Caki2 (cell line): ENCODE results near the gene PRLHR. TPM values are rescaled to one million over a fixed set of nuclear protein-coding genes. Genes with fewer than 3 reads are reported as not detected.

Source experiments
- DNase-seq: peaks from one replicate; pipeline ENCODE4 v3.0.0-alpha.2; 2015; ENCODE audit warnings: low read depth
- in situ Hi-C: cut with HindIII; loops from 2 replicates; pipeline ENCODE4 v1.10.0; 2016; ENCODE audit warnings: low sequenced_read_pairs, low pct_unique_long_range_greater_than_20kb, mixed read lengths
- total RNA-seq: library from RNA; depleted of rRNA; stranded (reverse); fragments of >200 nt; shearing (Covaris generic); gene quantifications from 2 replicates; pipeline ENCODE4 v1.2.3, GENCODE V29; 2014; ENCODE audit warnings: low replicate concordance

The PRLHR gene
- total RNA-seq, 1 experiment from 2014 or later = not detected

DNA sequence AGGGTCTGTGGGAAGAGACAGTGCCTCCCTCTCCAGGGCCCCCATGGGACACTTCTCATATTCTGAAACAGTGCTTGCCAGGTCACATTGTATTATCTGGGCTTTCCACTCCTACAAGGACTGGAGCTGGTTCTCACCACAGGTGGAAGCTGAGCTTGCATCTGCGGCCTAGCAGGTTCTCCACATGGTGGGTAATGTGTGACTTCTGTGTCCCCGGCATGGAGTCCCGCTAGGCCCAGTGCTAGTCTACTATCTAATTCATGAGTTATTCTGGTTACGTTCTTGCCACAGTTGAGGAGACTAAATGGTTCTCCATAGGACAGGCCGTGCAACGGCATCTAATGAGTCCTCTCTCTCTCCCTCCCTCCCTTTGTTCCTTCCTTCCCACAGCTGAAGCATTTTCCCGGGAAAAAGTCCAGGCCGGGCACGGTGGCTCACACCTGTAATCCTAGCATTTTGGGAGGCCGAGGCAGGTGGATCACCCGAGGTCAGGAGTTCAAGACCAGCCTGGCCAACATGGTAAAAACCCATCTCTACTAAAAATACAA lies 27.7 kb downstream of the PRLHR start:
- no peak for DNase-seq
- in situ Hi-C loops = no loop called here

DNA sequence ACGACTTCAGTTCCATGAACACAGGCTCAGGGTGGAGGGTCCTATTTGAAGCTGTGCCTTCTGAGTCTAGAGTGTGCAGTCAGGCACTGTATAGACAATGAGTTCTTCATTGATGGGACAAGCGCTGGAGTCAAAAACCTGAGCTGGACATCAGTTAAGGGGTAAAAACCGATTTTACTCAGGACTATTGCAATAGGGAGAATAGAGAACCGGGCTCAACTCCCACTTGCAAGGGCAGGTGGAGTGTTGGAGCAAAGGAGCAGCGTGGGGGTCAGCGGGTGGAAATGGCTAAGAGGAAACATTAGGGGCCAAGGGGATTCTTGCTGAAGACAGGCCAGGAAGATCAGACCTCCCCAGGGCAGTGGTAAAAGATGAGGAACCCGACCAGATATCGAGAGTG lies 28.5 kb downstream of the PRLHR start:
- no peak for DNase-seq
- in situ Hi-C loops = no loop called here

DNA sequence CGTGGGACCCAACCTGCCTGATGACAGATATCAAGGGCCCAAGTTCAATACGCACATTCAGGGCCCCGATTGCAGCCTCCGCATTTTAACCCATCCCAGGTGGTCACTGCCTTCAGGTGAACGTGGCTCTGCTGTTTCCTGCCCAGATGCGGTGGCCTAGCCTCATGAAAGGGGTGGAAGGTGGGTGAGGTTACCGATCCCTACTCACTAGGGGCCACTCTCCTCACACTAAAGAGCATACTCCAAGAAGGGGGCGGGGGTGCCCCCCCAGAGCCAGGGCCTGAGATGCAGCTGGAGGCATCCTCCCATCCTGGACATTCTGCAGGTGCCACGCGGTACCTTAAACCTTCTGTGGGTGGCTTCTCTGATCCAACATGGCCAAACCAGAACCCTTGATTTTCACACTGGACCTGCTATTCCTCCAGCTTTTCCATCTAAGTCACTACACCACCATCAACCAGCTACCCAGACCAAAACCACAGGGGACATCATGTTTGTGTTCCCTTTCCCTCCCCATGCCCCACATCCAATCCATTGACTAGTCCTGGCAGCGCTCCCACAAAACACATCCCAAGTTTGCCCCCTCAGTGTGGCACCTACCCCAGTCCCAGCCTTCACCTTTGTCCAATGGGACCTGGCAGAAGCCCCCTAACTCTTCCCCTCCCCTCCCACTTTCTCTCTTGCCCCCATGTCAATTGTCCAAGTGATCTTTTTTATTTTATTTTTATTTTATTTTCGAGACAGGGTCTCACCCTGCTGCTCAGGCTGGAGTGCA lies 30.0 kb downstream of the PRLHR start:
- in situ Hi-C loops = no loop called here
- no peak for DNase-seq

DNA sequence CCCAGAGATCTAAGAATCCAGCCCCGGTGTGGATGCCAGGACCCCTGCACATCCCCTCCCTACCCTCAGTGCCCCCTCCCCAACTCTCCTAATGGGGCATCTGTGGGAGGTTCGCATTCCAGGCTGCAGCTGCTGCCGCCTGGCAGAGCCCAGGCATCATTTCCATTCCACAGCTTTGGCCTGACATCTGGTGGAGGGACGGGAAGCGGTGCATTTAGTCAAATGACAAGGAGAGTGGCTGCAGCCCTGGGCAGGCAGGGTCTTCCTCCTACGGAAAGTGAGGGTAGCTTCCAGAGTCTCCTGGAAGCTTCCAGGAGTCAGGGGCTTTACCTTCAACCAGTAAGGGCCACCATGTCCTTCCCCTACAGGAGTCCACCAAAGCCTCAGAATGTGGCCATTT lies 30.8 kb downstream of the PRLHR start:
- in situ Hi-C loops = no loop called here
- no peak for DNase-seq

DNA sequence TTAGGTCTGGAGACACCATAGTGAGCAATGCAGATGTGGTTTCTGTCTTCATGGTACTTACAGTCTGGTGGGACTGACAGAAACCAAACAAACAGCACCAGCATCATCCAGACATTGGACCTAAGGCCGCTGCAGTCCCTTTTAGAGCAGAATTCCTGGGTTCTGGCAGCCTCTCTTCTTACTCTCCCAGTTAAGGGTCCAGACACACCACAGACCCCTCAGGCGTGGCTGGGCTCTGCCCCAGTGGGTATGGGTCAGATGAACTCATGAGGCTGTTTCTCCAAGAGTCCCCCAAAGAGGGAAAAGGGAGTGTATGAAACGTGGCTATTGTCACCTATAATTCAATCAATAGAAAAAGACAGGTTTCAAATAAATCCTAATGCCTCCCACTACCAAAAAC lies 31.3 kb downstream of the PRLHR start:
- in situ Hi-C loops = no loop called here
- DNase-seq = no peak

DNA sequence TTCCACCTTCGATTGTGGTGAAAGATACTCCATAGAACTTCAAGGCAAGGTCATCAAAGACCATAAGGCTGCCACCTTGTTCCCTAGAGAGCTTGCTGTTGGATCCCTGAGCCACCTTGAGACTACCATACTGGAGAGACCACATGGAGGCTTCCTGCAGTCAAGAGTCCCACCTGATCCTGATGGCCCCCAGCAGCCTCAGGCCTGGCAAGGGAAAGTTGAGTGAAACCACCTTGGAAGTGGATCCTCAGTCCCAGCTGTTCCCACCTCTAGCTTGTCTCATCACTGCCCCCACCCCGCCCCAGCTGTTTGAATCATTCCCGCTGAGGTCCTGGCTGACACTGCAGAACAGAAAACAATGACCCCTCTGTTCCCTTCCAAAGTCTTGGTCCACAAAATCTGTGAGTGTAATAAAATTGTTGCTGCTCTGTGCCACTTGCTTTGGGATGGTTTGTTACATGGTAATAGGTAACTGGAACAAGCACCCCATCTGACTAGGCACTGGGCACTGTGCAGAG lies 32.0 kb downstream of the PRLHR start:
- in situ Hi-C loops = no loop called here
- DNase-seq = no peak

DNA sequence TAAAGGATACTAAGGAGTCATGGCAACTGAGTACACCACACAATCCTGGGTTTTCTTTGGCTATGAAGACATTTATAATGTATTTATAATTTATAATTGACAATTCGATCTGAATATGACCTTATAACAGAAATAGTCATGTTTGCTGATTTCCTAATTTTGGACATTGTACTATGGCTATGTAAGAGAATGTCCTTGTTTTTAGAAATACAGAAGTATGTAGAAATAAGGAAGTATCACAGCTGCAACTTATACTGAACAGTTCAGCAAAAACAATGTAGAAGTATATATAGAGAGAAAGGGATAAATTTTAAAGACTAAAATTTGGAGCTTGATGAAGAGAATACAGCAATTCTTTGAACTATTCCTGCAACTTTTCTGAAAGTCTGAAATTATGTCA lies 32.6 kb downstream of the PRLHR start:
- no peak for DNase-seq
- in situ Hi-C loops = no loop called here

DNA sequence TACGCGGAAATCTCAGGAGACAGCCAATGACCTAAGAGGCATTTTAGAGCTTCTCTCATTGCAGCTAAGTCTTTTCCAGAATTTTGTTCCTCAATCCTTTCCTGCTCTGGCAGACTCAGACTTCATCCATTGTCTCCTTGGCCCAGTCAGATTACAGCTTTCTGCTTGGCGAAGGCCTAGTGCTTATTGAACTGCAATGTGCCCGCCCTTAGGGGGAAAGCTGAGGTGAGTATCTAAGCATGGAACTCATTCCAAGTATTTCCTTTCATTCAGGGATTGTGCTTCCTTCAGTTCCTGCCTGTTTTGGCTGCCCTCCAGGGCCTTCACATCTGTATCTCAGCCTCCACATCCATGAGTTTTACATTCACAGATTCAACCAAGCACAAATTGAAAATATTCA lies 37.5 kb downstream of the PRLHR start:
- DNase-seq = no peak
- in situ Hi-C loops = no loop called here

DNA sequence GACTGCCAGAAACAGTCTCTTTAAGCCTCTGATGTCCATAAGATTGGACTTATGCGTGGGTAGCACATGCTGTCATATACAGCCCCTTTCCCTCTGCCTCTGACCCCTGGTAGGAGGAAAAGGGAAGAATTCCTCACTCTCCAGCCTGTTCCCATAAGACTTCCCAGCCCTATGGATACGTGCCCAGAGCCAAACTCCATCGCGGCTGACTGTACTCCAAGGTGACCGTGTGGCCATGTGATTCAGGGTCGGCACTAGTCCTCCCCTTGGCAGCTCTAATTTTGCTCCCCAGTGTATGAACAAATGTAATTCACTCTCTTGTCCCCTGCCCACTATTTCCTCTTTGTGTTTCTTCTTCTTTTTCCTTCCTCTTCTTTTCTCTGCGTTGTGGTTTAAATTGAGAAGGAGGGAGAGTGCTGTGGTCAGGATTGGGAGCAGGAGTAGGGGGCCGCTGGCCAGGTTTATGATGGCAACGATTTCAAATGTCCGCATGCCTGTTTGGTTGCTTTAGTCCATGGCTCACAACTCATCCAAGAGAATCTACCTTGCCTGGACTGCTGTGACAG lies 43.8 kb downstream of the PRLHR start:
- no peak for DNase-seq
- in situ Hi-C loops = no loop called here

DNA sequence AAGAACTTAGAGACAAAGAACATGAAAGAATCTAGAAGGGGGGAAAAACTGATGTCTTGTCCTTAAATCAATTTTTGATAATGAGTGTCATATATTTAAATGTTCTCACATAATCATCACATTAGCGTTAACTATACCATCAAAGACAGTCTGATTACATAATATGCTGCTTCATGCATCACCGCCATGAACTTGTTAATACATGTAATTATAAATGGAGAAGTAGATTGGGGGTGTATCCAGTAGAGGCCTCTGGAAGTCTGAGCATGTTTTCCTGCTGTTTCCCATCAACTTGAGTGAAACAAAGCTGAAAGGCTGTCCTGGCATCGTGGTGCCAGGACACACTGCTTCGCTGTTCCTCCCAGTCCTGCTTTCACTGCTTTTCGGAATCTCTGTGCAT lies 48.2 kb downstream of the PRLHR start:
- no peak for DNase-seq
- in situ Hi-C loops = no loop called here

DNA sequence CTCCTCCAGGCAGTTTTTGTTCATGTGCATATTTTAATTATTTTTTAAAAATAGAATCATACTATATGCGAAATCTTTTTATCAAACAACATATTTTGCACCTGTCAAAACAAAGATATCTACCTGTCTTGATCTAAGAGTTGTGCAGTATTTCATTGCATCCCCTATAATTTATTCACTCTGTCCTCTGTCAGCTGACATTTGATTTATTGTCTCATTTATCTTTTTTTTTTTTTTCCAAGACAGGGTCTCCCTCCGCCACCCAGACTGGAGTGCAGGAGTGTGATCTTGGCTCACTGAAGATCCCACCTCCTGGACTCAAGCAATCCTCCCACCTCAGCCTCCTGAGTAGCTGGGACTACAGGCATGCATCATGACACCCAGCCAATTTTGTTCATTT lies 49.0 kb downstream of the PRLHR start:
- in situ Hi-C loops = no loop called here
- DNase-seq = no peak

DNA sequence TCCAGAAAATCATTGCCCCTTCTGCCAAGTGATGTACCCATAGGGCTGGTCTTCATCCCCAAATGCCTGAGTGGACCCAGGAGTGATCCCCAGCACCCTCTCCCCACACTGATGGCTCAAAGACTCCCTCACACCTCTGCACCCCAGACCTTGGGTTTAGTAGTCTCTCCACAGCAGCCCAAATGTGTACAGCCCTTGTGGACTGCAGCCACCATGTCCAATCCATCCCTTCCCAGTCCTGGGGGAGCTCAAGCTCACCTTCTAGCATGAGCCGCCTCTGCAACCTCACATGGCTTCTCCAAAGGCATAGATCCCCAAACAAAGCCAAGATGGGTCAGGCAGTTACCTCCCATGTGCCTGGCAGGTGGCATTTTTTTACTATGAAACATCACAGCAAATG lies 50.1 kb downstream of the PRLHR start:
- in situ Hi-C loops = no loop called here
- DNase-seq = no peak

DNA sequence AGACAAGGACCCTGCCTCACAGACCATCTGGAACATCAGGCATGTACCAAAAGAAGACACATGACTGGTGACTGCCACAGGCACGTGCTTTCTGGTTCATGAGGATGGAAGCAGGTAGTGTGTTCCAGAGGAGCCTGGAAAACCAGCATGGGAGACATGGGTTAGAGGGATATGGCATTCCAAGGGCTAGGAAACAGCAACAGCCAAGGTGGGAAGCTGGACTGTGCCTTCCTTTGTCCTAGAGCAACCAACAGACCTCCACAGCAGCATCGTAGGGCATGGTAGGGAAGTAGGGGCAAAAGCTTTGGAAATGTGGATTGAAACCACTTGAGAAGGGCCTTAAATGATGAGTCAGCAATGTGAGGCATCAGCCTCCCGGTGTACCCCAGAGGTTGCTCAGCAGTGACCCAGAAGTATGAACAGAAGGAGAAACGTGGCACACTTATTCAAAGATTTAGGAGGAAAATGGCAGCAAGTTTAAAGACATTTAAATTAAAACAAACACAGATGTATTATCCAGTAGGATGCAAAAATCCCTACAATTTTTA lies 51.0 kb downstream of the PRLHR start:
- in situ Hi-C loops = no loop called here
- DNase-seq = no peak

DNA sequence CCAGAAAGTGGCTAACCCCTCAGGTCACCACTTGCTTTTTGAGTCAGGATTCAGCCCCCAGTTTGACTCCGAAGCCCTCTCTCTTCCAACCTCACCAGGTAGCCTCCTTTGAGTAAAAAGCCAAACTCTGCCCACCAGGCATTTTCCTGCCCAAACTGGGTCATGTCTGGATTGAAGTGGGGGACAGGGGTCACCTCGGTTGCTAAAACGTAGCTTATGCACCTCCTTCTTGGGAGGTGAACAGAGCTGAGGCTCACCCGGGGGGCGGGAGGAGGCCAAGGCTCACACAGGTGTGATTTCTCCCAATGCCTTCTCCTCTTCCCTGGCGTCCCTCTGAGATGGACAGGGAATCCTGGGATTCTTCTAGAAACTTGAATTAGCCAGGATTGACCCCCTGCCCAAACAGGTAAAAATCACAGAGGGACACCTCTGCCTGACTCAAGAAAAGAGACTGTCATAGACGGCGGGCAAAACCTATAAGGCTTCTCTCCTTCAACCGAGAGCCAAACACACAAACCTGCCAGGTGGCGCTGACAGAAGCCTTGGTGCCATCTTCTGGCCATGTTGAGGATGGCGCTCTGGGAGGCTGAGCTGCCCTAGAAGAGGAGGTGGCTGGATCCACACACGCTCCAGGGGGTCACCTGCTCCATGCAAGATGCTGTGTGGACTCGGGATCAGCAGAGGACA lies 51.6 kb downstream of the PRLHR start:
- DNase-seq = peak; percentile 36
- in situ Hi-C loops = no loop called here

DNA sequence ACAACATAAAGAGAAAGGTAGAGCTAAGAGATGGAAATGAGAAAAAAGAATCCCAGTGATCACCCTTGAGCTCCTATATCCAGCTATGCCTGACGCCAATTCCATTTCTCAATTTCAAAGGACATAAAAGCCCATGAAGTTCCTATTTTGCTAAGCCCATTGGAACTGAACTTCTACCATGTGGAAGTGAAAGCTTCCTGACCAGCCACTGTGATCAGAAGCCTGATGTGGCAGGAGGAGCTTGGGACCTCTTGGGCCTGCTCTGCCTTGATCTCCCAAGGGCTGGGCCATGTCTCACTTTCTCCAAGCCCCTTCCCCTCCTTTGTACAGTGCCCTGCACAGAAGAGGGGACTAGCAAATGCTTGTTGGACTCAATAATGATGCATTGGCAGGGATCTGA lies 52.7 kb downstream of the PRLHR start:
- DNase-seq = no peak
- in situ Hi-C loops = no loop called here

DNA sequence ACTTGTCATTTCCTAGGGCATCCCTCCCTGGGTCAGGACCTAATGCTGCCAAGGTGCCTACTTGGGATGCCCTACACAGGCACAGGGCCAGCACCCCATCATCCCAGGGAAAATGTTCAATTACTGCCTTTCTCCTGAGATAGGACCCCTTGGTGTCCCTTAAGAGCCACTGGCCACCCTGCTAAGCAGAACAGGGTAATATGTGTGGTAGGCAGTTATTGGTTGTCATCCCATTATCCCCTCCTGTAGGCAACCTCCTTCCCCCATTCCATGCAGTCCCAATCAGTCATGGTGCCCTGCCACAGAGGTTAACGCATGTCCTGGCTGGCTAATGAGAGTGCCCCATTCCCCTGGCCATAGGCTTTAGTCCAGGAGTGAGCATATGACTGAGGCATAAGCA lies 53.2 kb downstream of the PRLHR start:
- no peak for DNase-seq
- in situ Hi-C loops = no loop called here

DNA sequence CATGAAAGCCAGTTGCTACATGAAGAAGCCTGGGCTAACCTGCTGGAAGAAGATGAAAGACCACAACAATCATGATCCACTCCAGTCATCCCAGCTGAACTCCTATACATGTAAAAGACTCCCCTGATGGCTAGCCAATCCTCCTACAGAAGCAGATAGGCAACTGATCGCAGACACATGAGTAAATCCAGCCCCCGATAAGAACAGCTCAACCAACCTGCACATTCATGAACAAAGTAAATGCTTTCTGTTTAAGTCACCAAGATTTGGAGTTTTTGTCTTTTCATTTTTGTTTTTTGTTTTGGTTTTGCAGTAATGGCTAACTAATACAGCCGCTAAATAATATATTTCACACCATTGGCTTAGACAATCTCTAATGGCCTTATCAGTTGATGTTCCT lies 53.7 kb downstream of the PRLHR start:
- no peak for DNase-seq
- in situ Hi-C loops = no loop called here
